Astrocyte (in vitro differentiated cells and primary cell): ENCODE results near the gene KRTCAP2.

Source experiments
- CTCF ChIP-seq: IDR thresholded peaks from 2 replicates; pipeline ENCODE4 v1.5.1; 2011; ENCODE audit warnings: low read depth, mild to moderate bottlenecking, inconsistent platforms, low read length, moderate library complexity; ENCODE audit not compliant: insufficient read depth
- EZH2 ChIP-seq: IDR thresholded peaks from 2 replicates; pipeline ENCODE4 v1.6.1; 2012; ENCODE audit warnings: mild to moderate bottlenecking, low read length, inconsistent platforms; ENCODE audit not compliant: insufficient read depth

- TF ChIP-seq CTCF (no peak), EZH2 (no peak)
Measured at GRCh38 chr1:155160128-155160527, 13.0 kb downstream of the KRTCAP2 start.
